IPS-15b (cell line): ENCODE data around the gene MORN2.

Experiments
- H3K27me3 ChIP-seq: one replicate; pipeline ENCODE4 v1.6.1; 2013; ENCODE audit warnings: low read length; ENCODE audit not compliant: control insufficient read depth, insufficient read depth
- H3K36me3 ChIP-seq: one replicate; pipeline ENCODE4 v1.6.1; 2013; ENCODE audit warnings: low read length; ENCODE audit not compliant: control insufficient read depth, insufficient read depth
- H3K4me1 ChIP-seq: one replicate; pipeline ENCODE4 v1.6.1; 2013; ENCODE audit warnings: mild to moderate bottlenecking, low read length; ENCODE audit not compliant: control insufficient read depth, insufficient read depth
- H3K4me3 ChIP-seq: one replicate; pipeline ENCODE4 v1.5.1; 2013; ENCODE audit warnings: low read depth, low read length
- H3K9ac ChIP-seq: one replicate; pipeline ENCODE4 v1.6.1; 2013; ENCODE audit warnings: low read depth, mild to moderate bottlenecking, low read length
- H3K9me3 ChIP-seq: one replicate; pipeline ENCODE4 v1.6.1; 2013; ENCODE audit warnings: mild to moderate bottlenecking, low read length; ENCODE audit not compliant: control insufficient read depth, insufficient read depth

The MORN2 gene

GRCh38 chr2:38898256-38898655 lies 22.5 kb downstream of the MORN2 start:
- Histone ChIP-seq H3K4me1 (no peaks in the 10 kb centered on the region), H3K9ac (no peak overlapping the region), H3K36me3 (no peaks in the 10 kb centered on the region), H3K9me3 (no peaks in the 10 kb centered on the region), H3K4me3 (no peak overlapping the region), H3K27me3 (no peaks in the 10 kb centered on the region)

- Histone ChIP-seq H3K36me3 (no peaks in the 10 kb centered on the region), H3K9me3 (no peaks in the 10 kb centered on the region), H3K9ac (no peak overlapping the region), H3K4me3 (no peak overlapping the region), H3K4me1 (no peaks in the 10 kb centered on the region), H3K27me3 (no peaks in the 10 kb centered on the region)
These were observed 24.9 kb downstream of the MORN2 start for GRCh38 chr2:38900726-38901125.

- no peaks in the 10 kb centered on the region for H3K4me1 ChIP-seq
- no peak overlapping the region for H3K9ac ChIP-seq
- H3K4me3 ChIP-seq, result no peak overlapping the region
- H3K27me3 ChIP-seq, result no peaks in the 10 kb centered on the region
- H3K9me3 ChIP-seq, result no peaks in the 10 kb centered on the region
- H3K36me3 ChIP-seq, result no peaks in the 10 kb centered on the region
These were observed 29.5 kb downstream of the MORN2 start for GRCh38 chr2:38905251-38905650.

- H3K9me3 ChIP-seq, result no peaks in the 10 kb centered on the region
- H3K9ac ChIP-seq, result no peak overlapping the region
- no peaks in the 10 kb centered on the region for H3K36me3 ChIP-seq
- no peak overlapping the region for H3K4me3 ChIP-seq
- no peaks in the 10 kb centered on the region for H3K27me3 ChIP-seq
- no peaks in the 10 kb centered on the region for H3K4me1 ChIP-seq
These were observed 31.5 kb downstream of the MORN2 start for GRCh38 chr2:38907242-38907641.

- H3K4me3 ChIP-seq, result no peak overlapping the region
- H3K9ac ChIP-seq, result no peak overlapping the region
- no peaks in the 10 kb centered on the region for H3K36me3 ChIP-seq
- H3K4me1 ChIP-seq, result no peaks in the 10 kb centered on the region
- no peaks in the 10 kb centered on the region for H3K9me3 ChIP-seq
- H3K27me3 ChIP-seq, result no peaks in the 10 kb centered on the region
These were observed 32.2 kb downstream of the MORN2 start for GRCh38 chr2:38907743-38908562.

- Histone ChIP-seq H3K4me3 (no peak overlapping the region), H3K9ac (no peak overlapping the region), H3K4me1 (no peaks in the 10 kb centered on the region), H3K9me3 (no peaks in the 10 kb centered on the region), H3K27me3 (no peaks in the 10 kb centered on the region), H3K36me3 (no peaks in the 10 kb centered on the region)
These were observed 34.1 kb downstream of the MORN2 start for GRCh38 chr2:38909872-38910271.

GRCh38 chr2:38911191-38911590 lies 35.4 kb downstream of the MORN2 start:
- no peaks in the 10 kb centered on the region for H3K27me3 ChIP-seq
- H3K4me1 ChIP-seq, result no peaks in the 10 kb centered on the region
- no peaks in the 10 kb centered on the region for H3K9me3 ChIP-seq
- no peak overlapping the region for H3K9ac ChIP-seq
- no peak overlapping the region for H3K4me3 ChIP-seq
- H3K36me3 ChIP-seq, result no peaks in the 10 kb centered on the region

GRCh38 chr2:38912619-38913018 lies 36.8 kb downstream of the MORN2 start:
- Histone ChIP-seq H3K27me3 (no peaks in the 10 kb centered on the region), H3K9me3 (no peaks in the 10 kb centered on the region), H3K9ac (no peak overlapping the region), H3K4me1 (no peaks in the 10 kb centered on the region), H3K4me3 (no peak overlapping the region), H3K36me3 (no peaks in the 10 kb centered on the region)

GRCh38 chr2:38922389-38922788 lies 46.6 kb downstream of the MORN2 start:
- Histone ChIP-seq H3K27me3 (no peaks in the 10 kb centered on the region), H3K4me1 (no peaks in the 10 kb centered on the region), H3K9ac (no peak overlapping the region), H3K36me3 (no peaks in the 10 kb centered on the region), H3K9me3 (no peaks in the 10 kb centered on the region), H3K4me3 (no peak overlapping the region)

GRCh38 chr2:38922902-38923301 lies 47.1 kb downstream of the MORN2 start:
- H3K27me3 ChIP-seq, result no peaks in the 10 kb centered on the region
- H3K9ac ChIP-seq, result no peak overlapping the region
- H3K36me3 ChIP-seq, result no peaks in the 10 kb centered on the region
- H3K9me3 ChIP-seq, result no peaks in the 10 kb centered on the region
- H3K4me3 ChIP-seq, result no peak overlapping the region
- no peaks in the 10 kb centered on the region for H3K4me1 ChIP-seq

GRCh38 chr2:38925982-38926381 lies 50.2 kb downstream of the MORN2 start:
- no peak overlapping the region for H3K4me3 ChIP-seq
- no peak overlapping the region for H3K9ac ChIP-seq
- no peaks in the 10 kb centered on the region for H3K27me3 ChIP-seq

GRCh38 chr2:38930600-38930999 lies 54.8 kb downstream of the MORN2 start:
- Histone ChIP-seq H3K27me3 (no peaks in the 10 kb centered on the region), H3K4me1 (no peaks in the 10 kb centered on the region), H3K36me3 (no peaks in the 10 kb centered on the region), H3K9me3 (no peaks in the 10 kb centered on the region), H3K9ac (no peak overlapping the region), H3K4me3 (no peak overlapping the region)

More at GRCh38 chr2:38925982-38926381, 50.2 kb downstream of the MORN2 start:
- no peaks in the 10 kb centered on the region for H3K9me3 ChIP-seq
- H3K4me1 ChIP-seq, result no peaks in the 10 kb centered on the region
- no peaks in the 10 kb centered on the region for H3K36me3 ChIP-seq
